Esophagus squamous epithelium (tissue), 4 donors: ENCODE measurements around the gene PDLIM3.
"Not testable (repeated sequence)": the region's sequence is repeated elsewhere in the genome, so short reads cannot be mapped to it uniquely, and the experiment has no call there.

ENCODE experiments used
- POLR2A ChIP-seq, 4 donors: fragments of 450-650 bp; IDR thresholded peaks; one replicate each; pipeline ENCODE4 v1.6.1; 2017; ENCODE audit warnings: antibody characterized with exemption in 4 of 4, mild to moderate bottlenecking in 4 of 4, moderate library complexity in 3 of 4
- TF ChIP-seq, protein P1 (sequence below), 6 experiments: fragments of 450-650 bp in 4 of 6; fragments of 200-600 bp in 2 of 6; sonication (generic) in 2 of 6; IDR thresholded peaks; one replicate each; pipeline ENCODE4 v1.5.1; 2016 to 2019; ENCODE audit warnings: antibody characterized with exemption in 6 of 6, mild to moderate bottlenecking in 4 of 6, moderate library complexity in 4 of 6

DNA sequence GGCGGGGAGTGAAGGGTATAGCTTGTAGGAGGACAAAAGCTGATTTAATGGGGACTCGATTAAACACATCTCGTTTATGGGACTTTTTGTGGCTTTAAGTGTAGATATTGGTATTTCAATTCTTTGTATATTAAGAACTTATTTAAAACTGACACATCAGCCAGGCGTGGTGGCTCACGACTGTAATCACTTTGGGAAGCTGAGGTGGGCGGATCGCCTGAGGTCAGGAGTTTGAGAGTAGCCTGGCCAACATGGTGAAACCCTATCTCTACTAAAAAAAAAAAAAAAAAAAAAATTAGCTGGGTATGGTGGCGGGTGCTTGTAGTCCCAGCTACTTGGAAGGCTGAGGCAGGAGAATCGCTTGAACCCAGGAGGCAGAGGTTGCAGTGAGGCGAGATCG is 3.7 kb downstream of the PDLIM3 start:
- TF ChIP-seq, protein P1, sequence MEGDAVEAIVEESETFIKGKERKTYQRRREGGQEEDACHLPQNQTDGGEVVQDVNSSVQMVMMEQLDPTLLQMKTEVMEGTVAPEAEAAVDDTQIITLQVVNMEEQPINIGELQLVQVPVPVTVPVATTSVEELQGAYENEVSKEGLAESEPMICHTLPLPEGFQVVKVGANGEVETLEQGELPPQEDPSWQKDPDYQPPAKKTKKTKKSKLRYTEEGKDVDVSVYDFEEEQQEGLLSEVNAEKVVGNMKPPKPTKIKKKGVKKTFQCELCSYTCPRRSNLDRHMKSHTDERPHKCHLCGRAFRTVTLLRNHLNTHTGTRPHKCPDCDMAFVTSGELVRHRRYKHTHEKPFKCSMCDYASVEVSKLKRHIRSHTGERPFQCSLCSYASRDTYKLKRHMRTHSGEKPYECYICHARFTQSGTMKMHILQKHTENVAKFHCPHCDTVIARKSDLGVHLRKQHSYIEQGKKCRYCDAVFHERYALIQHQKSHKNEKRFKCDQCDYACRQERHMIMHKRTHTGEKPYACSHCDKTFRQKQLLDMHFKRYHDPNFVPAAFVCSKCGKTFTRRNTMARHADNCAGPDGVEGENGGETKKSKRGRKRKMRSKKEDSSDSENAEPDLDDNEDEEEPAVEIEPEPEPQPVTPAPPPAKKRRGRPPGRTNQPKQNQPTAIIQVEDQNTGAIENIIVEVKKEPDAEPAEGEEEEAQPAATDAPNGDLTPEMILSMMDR (IDR thresholded peaks at IDR 0.05), result not testable (repeated sequence)
- not testable (repeated sequence) for TF ChIP-seq POLR2A (IDR thresholded peaks at IDR 0.05)
